ENCODE results near the gene POU3F3.

GRCh38 chr2:104849101-104849500 is 4.8 kb upstream of the POU3F3 start:
- TF ChIP-seq CTCF (IDR thresholded peaks at IDR 0.05) (no peak), POLR2A (IDR thresholded peaks at IDR 0.05) (no peak)
